NCI-H345 (cell line): ENCODE results near the gene INHBA.
A peak's percentile ranks its signal among the peaks of the same experiment; 100 is the strongest.

ENCODE experiments used
- DNase-seq: peaks from one replicate; lab custom pipeline; 2025; lab: John Stamatoyannopoulos, UW

INHBA gene

DNA sequence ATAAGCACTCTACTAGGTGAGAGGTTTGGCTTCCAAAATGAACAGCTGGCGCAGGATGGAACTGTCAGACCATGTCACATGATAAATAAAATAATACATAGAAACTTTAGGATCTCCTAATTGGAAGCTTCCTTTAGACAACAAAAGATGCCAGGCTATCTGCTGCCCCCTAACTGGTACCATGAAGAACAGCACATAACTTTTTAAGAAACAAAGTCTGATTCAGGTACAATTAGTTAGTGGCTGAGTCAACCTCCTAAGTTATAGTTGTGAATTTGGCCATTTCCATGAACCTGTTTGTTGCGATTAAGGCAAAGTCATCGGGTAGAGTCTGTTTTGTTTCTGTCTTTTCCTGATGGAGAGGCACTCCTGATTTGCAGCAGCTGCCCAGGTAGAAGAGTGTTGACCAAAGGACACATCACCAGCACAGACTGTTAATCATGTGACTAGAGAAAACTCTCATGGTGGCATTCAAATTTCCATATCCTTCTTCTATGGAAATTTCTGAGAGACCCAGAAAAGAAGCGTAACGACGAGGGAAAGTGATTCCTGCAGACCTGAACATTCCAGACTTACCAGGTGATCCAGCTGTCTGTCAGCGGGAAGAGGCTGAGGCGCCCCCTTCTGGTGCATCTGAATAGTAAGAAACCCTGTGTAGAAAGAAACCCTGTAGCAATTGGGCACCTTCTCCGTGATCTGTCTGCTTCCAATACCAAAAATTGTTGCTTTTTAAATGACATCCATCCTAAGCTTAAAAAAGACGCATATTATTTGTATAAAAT is 8.6 kb upstream of the INHBA start:
- DNase-seq = no peak

DNA sequence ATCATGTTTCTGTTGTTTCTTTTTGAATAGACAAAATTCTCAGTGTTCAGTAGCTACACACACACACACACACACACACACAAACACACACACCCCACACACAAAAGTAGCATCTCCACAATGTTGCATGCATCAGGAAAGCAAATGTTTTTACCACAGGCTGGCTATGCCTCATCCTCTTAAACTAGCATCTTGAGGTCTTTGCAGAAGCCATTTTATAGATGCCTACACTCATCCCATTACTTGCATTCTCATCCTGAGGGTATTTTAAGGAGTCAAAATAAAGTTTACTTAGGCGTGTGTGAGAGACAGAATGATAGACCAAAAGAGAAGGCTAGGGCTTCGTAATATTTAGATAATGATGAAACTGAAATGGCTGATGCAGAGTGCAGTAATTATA is 7.9 kb upstream of the INHBA start:
- no peak for DNase-seq

DNA sequence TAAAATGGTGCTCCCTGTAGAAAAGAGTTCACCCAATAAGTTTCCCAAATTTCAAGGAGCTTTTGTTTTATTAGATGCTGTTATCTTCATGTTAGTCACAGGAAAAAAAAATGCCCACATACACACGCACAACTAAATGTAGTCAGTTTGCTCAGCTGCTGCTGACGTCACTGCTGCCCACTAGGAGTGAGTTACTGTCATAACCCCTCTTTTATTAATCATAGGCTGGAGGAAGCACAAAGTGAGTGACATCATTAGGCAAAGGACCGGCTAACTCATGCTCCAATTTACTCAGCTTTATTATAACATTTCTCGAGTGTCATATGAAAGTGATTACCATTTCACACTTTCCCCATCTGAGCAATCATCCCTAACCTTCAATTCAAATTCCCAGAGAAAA is 6.7 kb upstream of the INHBA start:
- DNase-seq = no peak

- DNase-seq = no peak
These were observed 5.9 kb upstream of the INHBA start for GRCh38 chr7:41708581-41709358.

DNA sequence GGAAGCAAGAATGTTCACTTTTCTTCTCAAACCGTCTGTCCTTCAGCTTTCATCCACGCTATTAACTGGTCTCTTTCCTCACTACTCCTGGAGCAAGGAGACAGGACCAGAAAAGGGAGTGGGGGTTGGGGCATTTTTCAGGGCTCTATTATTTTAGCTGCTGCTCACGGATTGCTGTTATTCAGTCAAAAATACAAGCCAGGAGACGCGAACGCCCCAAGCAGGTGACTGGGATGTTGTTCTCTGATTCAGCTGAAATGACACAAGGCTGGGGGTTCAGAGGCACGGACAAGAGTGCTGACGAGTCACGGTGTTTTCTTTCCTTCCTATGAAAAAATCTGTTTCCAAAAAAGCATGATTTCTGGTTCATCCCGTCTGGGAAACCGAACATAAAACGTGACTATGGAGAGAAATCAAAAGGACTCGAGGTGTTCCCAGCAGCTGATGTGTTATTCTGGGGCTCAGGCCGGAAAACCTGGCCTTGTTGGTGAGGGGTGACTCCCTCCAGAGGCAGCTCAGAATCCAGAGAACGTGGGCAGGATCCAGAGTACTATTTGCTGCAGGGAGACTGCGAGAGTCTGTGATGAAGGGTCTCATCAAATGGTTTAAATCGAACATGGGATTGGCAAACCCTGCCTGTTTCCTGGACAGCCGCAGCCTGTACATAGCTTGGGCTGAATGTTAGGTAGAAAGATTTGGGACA is 3.5 kb upstream of the INHBA start:
- DNase-seq = no peak

GRCh38 chr7:41705109-41705901 is 2.4 kb upstream of the INHBA start:
- DNase-seq = peak; percentile 22

GRCh38 chr7:41701068-41701941 is 1.6 kb downstream of the INHBA start:
- no peak for DNase-seq

DNA sequence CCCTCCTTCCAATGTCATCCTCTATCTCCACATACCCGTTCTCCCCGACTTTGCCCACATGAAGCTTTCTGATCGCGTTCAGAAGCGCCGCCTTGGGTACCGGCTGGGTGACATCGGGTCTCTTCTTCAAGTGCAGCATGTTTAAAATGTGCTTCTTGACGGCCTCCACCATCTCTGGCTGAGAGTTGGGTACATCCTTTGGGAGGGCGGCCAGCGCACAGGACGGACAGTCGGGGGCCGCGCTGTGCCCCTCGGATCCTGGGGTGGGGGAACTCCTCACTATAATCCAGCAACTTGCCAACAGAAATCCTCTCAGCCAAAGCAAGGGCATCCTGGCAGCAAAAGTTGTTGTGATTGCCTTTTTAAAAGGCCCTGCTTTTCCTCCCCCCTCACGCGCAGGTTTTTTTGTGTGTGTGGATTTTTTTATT is 2.8 kb downstream of the INHBA start:
- DNase-seq = no peak

DNA sequence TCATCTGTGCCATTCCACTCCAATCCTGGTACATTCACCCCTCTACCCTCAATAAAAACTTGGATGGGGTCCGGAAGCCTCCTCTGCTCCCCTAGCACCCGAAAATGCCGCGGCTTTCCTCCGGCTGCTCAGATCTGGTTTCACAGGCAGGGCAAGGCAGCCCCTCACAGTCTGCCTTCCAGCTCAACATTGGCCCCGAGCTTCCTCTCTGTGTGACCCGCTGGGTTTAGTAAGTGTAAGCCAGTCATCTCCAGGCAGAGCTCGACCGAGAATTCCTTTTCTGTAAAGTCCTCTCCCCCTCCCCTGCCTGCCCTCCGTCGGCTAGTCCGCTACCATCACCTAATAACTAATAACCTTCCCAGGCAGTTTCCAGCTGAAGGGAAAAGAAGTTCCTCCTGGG is 3.4 kb downstream of the INHBA start:
- no peak for DNase-seq

DNA sequence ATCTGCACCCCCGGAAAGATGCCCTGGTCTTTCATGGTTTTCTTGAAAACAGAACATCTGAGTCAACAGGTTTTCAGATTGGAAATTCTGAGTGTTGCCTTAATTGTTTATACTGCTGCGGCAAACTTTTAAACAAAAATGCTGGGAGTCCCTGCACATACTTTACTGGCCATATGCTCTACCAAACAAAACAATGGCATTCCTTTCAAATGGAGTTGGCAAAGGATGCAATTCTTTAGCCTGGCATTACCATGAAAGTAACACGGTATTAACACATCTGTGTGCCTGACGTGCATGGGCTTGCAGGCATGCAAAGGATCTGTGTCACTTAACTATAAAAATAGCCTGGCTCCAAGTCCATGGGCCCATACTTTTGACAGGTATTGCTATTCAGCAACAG is 4.2 kb downstream of the INHBA start:
- DNase-seq = no peak

DNA sequence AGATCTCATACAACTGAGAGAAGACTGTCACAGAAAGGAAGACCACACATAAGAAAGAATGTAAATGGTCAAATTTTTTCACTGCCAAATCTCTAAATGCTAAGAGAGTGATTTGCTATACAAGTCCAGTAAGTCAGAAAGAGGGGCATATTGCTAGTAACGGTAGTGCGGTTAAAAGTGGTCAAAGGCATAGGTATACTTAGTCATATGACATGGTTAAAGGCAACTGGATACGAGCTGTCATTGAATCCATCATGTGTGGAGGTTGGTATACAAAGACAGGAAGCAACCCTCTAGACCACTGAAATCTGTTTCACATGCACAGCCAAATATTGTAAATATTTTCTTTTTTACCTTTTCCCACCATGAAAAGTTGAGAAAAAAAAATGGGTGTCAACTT is 4.8 kb downstream of the INHBA start:
- DNase-seq = no peak

DNA sequence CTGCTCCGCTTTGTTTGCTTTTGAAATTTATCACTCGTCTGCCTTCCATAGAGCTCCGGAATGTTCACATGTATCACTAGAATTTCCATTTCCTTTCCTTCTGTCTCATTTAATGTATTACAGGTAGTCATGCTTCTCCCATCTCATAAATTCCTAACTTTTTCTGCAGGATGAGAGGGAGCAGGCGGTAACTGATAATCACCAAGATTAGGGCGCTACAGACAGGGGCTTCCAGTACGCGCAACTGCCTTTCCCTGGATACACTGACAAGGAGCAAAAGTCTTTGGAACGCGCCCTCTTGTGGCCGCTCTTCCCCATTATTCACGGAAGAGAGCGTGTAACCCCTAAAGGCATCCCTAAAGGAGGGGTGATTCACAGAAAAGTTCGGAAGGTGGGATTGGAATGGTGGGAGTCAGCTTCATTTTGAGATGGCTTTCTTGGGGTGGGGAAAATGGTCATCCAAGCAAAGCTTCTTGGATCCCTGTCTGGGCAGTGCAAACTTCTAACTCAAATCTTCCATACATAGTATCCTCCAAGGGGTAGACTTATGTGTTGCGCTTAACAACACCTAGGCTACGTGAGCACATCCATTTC is 6.5 kb downstream of the INHBA start:
- DNase-seq = no peak

DNA sequence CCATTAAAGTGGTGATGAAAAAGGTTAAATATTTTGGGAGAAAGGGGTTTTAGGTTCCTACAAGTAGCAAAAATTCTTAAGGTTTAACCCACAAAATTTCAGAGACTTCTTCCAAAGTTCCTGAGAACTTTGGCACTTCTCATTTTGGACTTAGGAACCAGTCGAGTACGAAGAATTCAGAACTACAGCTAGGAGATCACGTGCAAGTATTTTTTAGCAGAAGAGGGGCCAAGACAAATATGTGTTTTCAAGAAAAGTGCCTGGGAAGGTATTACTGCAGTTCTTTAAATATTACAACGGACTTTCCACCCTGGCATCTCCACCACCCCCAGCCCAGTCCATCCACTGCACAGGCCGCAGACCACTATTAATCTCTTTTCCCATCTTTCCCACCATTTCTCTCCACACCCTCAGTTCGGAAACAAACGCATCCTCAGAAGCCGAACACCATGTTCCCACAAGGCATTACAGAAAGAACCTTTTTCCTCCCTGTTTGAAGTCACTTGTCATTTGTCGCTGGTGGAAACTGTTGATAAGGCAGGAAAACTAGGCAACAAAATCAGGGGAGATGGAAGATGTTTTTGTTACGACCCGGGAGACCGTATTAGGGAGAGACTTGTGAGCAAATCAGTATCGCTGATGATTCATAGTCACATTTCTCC is 7.1 kb downstream of the INHBA start:
- DNase-seq = no peak

DNA sequence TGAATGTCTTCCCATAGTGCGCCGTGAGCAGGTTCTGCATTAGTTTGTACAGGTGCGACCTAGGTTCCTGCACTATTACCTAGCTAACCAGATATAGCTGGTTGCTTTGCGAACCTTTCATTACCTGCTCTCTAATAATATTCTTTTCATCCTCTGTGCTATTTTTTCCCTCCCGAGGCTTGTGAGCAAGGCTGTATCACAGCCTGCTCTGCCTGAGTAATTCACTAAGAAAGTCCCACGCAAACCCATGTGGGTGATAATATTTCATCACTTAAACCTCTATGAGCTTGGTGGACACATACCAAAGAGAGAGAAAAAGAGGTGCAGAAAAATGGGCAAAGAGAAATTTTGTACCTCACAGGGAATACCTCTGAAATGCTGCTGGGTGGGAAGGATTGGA is 8.4 kb downstream of the INHBA start:
- no peak for DNase-seq

- DNase-seq = no peak
These were observed 9.5 kb downstream of the INHBA start for GRCh38 chr7:41693150-41693997.

DNA sequence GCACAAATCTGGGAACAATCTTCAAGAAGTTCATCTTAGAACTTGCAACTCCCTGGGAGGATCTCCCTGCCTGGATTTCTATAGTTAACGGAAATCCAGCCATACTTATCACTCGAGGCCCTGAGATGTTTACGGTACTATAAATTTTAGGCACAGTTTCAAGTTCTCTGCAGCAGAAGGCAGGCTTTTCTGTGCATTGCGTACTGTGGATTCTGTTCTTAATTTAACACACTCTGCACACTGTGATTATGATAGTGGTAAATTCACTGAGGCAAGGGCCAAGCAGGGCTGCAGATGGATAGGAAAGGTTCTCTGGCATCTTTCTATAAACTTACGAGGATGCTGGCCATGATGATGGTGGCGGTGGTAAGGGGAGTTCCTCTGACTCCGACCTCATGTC is 10.6 kb downstream of the INHBA start:
- no peak for DNase-seq

DNA sequence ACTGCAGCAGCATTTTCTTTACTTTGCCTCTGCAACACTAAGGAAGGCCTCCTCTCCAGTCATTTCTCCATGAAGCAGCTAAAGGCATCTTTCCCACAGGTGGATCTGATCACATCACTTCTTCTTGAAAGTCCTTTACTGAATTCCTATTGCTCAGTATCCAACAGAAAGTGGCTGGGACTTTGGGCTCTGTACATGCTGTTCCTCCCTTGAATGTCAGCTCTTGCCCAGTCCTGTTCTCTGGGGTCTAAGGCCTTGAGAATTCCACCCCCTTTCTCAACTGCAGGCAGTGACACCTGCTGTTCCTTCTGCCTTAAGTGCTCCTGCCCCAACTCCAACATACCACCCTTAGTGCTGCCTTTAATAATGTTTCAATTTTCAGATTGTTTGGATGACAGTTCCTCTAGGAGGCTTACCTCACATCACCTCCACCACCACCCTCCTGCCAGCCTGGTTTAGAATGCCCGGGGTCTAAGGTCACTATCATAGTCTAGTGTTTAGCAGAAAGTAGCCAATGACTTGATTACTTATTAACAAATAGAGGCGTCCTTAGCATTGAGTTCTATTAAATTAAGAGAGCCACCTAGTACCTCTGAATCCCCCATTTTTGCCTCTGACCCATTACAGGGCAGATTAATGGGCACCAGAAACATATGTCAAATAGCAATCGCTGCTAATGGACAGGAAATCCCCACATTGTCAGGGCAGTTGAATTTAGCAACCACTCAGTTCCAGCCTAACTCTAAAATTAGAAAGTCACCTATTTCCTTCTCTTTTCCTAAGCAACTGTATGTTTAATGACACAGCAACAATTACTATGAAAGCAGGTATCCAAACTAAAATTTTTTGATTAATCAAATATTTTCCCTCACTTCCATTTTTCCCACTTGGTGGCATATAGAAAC is 11.4 kb downstream of the INHBA start:
- no peak for DNase-seq

DNA sequence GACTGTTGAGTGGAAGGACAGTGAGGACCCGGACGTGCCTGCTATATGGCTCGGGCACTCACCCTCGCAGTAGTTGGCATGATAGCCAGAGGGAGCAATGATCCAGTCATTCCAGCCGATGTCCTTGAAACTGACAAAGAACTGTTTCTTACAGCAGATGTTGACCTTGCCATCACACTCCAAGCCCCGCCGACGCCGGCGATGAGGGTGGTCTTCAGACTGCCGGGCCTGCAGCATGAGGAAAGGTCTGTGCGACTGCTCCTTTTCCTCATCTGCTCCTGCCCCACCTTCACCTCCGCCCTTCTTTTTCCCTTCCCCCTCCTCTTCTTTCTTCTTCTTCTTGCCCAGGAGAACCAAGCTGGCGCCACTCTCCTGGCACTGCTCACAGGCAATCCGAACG is 13.1 kb downstream of the INHBA start:
- no peak for DNase-seq
